HG02623 (cell line): ENCODE results near the gene CR1.
A peak's percentile ranks its signal among the peaks of the same experiment; 100 is the strongest.
"Not testable (repeated sequence)": the region's sequence is repeated elsewhere in the genome, so short reads cannot be mapped to it uniquely, and the experiment has no call there.

Source experiments
- ATAC-seq: cut with Tn5 transposase; IDR thresholded peaks from one replicate; pipeline ENCODE4 v1.9.1; 2021; ENCODE audit warnings: moderate library complexity; ENCODE audit not compliant: unreplicated experiment

The CR1 gene

GRCh38 chr1:207638487-207639145 is 142.7 kb downstream of the CR1 start:
- not testable (repeated sequence) for ATAC-seq

DNA sequence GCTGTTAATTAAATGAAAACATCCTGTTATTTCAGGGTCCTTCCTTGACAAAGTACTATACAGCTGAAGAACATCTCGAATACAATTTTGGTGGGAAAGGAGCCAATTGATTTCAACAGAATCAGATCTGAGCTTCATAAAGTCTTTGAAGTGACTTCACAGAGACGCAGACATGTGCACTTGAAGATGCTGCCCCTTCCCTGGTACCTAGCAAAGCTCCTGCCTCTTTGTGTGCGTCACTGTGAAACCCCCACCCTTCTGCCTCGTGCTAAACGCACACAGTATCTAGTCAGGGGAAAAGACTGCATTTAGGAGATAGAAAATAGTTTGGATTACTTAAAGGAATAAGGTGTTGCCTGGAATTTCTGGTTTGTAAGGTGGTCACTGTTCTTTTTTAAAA is 143.4 kb downstream of the CR1 start:
- ATAC-seq, result not testable (repeated sequence)

DNA sequence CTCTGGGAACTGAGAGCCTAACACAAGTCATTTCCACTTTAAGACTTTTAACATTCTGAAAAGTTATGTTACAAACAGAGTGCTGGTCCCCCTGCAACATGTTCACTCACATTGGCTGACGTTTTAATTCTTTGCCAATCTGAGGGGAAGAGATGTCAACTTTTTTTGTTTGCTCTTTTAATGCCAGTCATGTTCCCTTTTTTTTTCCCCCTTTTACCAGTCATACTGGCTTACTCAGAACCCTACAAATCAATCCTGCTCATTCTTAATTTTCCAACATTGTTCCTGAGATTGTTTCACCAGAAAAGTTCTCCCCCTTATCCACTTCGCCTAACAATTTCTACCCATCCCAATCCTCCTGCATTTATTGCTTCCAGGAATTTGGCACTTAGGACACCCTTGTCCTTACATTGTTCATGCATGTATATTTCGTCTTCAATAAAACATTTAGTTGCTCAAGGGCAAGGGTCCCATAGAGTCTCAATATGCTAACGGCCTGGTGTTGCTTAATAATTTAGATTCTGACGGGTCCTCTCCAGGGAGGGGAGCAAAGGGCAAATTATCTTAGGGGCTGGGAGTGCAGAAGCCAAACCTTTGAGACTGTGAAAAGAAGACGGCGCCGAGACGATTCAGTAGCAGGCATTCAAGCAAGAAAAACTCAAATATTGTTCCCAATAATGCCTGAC is 148.4 kb downstream of the CR1 start:
- ATAC-seq, result no peak

DNA sequence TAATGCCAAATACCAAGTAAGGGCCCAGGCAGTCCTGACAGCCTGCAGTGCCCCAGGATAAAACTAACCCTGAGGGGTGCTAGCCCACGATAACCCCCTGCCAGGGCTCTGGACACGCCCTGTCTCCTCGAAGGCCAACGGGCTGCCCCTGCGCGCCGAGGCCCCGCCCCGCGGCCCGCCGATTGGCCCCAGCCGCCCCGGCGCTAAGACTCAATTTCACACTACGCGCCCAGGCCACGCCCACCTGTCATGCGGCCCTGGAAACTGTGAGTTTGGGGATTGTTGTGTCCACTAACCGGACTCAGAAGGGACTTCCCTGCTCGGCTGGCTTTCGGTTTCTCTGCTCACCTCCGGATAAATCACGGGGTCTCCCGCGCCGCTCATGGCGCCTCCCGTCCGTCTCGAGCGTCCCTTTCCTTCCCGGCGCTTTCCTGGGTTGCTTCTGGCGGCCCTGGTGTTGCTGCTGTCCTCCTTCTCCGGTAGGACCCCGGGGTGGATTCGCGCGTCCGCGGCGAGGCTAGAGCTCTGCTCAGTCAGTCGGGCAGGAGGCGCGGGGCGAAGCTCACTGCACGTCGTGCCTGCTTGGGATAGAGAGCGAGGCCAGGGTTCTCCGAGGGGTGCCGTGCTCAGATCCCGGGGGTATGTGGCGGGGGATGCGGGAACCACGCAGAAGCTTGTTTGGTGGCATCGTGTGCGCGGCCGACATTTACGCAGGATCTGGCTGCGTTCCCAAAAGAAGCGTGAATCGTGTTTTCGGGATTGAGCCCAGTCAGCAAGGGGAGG is 149.1 kb downstream of the CR1 start, which contains the start of gene CR1L:
CR1L (plus strand) TSS at position 282 of the 783 bp plus-strand sequence; CDS start at position 383, 101 bp downstream.
- peak; percentile 86 for ATAC-seq

DNA sequence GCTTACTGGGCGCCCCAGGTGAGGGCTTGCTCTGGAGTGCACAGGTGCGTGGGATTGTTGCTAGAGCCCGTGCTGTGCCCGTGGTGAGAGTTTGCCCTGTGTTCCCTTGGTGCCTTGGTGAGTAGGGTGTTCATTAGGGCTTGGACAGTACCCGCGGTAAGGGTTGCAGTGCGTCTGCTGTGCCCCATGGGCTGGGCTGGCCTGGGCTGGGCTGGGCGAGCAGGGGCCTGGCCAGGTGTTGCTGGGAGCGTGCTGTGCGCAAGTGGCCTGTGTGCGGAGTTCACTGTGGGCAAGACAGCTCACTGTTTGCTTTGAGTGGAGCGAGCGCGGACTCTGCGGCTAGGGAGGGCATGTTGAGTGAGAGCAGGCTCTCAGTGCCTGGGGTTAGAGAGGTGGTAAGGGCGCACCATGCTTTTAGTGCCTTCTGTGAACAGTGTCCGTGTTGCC is 149.7 kb downstream of the CR1 start:
- no peak for ATAC-seq

DNA sequence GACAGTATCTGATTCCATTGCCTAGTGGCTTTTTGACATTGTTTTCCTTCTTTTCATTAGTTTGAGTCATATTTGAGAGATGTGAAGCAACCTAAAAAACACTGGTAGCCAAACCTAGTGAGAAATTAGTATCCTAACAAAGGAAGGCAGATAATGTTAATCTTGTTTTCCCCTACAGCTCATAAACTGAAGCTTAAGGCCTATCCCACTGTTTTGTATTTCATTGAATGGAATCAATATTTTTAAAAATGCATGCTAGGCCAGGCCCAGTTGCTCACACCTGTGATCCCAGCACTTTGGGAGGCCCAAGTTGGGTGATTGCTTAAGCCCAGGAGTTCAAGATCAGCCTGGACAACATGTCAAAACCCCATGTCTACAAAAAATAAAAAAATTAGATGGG is 150.2 kb downstream of the CR1 start:
- ATAC-seq, result no peak

GRCh38 chr1:207646944-207647579 is 151.1 kb downstream of the CR1 start:
- ATAC-seq, result no peak

- no peak for ATAC-seq
These were observed 151.8 kb downstream of the CR1 start for GRCh38 chr1:207647671-207648333.

GRCh38 chr1:207648334-207649209 is 152.6 kb downstream of the CR1 start:
- no peak for ATAC-seq

DNA sequence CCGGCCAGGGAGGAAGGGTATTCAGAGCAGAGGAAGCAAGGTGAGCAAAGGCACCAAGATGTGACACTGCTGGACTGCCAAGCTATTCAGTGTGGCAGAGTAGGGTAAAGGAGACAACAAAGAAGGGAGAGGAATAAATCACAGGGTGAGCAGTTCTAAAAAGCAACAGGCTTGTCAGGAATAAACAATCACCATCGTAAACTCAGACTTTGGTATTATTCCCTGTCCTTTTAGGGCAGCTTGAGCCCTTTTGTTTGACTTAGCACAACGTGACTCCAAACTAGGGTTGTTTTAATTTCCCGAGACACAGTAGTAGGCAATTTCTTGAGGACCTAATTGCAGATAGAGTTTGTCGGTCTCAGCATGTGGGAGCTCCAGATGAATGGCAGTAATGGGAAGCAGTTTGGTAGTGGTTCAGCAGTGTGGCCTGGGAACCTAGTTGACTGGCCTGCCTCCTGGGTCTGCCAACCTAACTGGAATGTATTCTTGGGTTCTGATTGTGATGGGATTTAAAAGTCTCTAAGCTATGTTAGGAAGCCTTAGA is 153.3 kb downstream of the CR1 start:
- no peak for ATAC-seq

GRCh38 chr1:207649865-207650580 is 154.1 kb downstream of the CR1 start:
- no peak for ATAC-seq

GRCh38 chr1:207651583-207651982 is 155.6 kb downstream of the CR1 start:
- ATAC-seq, result no peak

- ATAC-seq, result no peak
These were observed 158.4 kb downstream of the CR1 start for GRCh38 chr1:207654320-207654719.

GRCh38 chr1:207658408-207658807 is 162.5 kb downstream of the CR1 start:
- ATAC-seq, result no peak

DNA sequence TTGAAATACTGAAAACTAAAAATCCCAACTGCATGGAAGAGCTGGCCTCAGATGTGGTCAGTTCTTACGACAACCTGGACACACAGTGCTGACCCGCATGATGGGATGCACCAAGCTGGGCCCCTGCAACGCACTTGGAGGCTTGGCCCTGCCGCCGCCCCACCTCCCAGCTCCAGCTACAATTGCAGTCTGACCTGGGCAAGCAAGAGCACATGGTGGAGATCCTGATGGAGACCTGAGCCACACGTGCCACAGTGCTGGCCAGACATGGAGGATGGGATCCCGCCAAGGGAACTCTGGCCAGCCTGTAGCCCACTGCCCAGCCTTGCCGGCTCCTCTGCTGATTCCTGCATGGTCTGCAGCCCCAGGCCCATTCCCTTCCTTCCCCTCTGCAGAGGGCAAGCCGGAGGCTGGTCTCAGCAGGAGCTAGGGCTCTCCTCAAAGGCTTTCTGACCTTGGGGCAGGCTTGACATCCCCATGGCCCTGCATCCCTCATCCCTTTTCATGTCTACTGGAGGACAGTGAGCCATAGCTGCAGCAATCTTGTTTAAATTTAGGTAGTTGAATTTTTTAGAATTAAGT is 163.0 kb downstream of the CR1 start:
- no peak for ATAC-seq

DNA sequence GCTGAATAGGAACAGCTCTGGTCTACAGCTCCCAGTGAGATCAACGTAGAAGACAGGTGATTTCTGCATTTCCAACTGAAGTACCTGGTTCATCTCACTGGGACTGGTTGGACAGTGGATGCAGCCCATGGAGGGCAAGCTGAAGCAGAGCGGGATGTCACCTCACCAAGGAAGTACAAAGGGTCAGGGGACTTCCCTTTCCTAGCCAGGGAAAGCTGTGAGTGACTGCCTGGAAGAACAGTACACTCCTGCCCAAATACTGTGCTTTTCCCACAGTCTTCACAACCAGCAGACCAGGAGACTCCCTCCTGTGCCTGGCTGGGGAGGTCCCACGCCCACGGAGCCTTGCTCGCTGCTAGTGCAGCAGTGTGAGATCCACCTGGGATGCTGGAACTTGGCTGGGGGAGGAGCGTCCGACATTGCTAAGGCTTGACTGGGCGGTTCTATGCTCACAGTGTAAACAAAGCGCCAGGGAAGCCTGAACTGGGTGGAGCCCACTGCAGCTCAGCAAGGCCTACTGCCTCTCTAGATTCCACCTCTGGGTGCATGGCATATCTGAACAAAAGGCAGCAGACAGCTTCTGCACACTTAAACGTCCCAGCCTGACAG is 163.7 kb downstream of the CR1 start:
- no peak for ATAC-seq

GRCh38 chr1:207661420-207661819 is 165.5 kb downstream of the CR1 start:
- not testable (repeated sequence) for ATAC-seq

- no peak for ATAC-seq
These were observed 170.4 kb downstream of the CR1 start for GRCh38 chr1:207666342-207666741.
